ENCODE measurements around the gene SLAMF6. TPM values are rescaled to one million over a fixed set of nuclear protein-coding genes. Genes with fewer than 3 reads are reported as not detected.

Gene SLAMF6
- polyA plus RNA-seq, 1 donor (not counting 4 experiments of a cell fraction or from before 2014, with no cell fraction given) = not detected

DNA sequence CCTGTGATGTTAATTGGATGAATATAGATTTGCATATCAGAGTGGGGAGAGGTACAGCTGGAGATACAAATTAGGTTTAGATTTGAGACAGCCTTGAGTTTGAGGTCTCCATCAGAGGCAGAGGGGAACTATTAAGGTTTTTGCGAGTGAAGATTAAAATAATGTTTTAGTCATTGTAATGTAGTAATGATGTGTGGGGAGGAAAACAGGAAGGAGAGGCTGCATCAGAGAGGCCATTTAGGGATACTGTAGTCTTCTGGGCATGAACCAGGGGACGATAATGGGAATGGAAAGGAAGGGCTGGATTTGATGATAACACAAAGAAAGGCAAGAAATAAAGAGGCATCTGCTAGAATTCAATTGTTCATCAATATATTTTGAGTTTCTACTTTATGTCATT, 46.8 kb upstream of the SLAMF6 start:
- H3K9me1 ChIP-seq (ENCODE audit: control insufficient read depth, extremely low read depth, insufficient read depth, low read length) = no peaks in the 10 kb centered on the region
- dilution Hi-C loops (cut with MboI; ENCODE audit: extremely low pct_ligation_motif_present, low sequenced_read_pairs) = no loop called here
- no peaks in the 10 kb centered on the region for H3K79me2 ChIP-seq (ENCODE audit: control insufficient read depth, insufficient read depth, low read length)
- DNase-seq (ENCODE audit: low read depth, low spot score) (no peak), FAIRE-seq (no peak)
- H4K20me1 ChIP-seq (ENCODE audit: control insufficient read depth, extremely low read depth, insufficient read depth, low read length) = no peaks in the 10 kb centered on the region
- H3K9me3 ChIP-seq (ENCODE audit: control insufficient read depth, low read depth, low read length) = no peaks in the 10 kb centered on the region
- no peak overlapping the region for H2AFZ ChIP-seq (ENCODE audit: control insufficient read depth, low read length)
- H3K4me3 ChIP-seq (ENCODE audit: control insufficient read depth in 2 of 3, extremely low read depth in 1 of 3, insufficient read depth in 2 of 3, low read depth in 1 of 3, low read length in 3 of 3) = no peak overlapping the region
- no peak overlapping the region for H3K27ac ChIP-seq (ENCODE audit: control insufficient read depth, insufficient read depth, low read length)
- no peak overlapping the region for H3K4me2 ChIP-seq (ENCODE audit: control insufficient read depth, extremely low read depth, insufficient read depth, low read depth, low read length)
- no peaks in the 10 kb centered on the region for H3K27me3 ChIP-seq (ENCODE audit: control insufficient read depth, extremely low read depth, insufficient read depth, low read length)
- TF ChIP-seq, protein P1, sequence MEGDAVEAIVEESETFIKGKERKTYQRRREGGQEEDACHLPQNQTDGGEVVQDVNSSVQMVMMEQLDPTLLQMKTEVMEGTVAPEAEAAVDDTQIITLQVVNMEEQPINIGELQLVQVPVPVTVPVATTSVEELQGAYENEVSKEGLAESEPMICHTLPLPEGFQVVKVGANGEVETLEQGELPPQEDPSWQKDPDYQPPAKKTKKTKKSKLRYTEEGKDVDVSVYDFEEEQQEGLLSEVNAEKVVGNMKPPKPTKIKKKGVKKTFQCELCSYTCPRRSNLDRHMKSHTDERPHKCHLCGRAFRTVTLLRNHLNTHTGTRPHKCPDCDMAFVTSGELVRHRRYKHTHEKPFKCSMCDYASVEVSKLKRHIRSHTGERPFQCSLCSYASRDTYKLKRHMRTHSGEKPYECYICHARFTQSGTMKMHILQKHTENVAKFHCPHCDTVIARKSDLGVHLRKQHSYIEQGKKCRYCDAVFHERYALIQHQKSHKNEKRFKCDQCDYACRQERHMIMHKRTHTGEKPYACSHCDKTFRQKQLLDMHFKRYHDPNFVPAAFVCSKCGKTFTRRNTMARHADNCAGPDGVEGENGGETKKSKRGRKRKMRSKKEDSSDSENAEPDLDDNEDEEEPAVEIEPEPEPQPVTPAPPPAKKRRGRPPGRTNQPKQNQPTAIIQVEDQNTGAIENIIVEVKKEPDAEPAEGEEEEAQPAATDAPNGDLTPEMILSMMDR (optimal IDR thresholded peaks at IDR 0.05 in 1 of 3, IDR thresholded peaks at IDR 0.05 in 1 of 3, conservative IDR thresholded peaks at IDR 0.05 in 1 of 3; ENCODE audit: extremely low read depth in 1 of 3, insufficient read depth in 2 of 3, low read length in 3 of 3) = no peak
- TF ChIP-seq EZH2 (IDR thresholded peaks at IDR 0.05; ENCODE audit: low read length) = no peak
- no peaks in the 10 kb centered on the region for H3K4me1 ChIP-seq (ENCODE audit: control insufficient read depth, extremely low read depth, insufficient read depth, low read length)
- H3K9ac ChIP-seq (ENCODE audit: control insufficient read depth, extremely low read depth, insufficient read depth, low read length) = no peak overlapping the region
- H3K36me3 ChIP-seq (ENCODE audit: control insufficient read depth in 2 of 2, extremely low read depth in 1 of 2, insufficient read depth in 2 of 2, low read length in 2 of 2) = no peaks in the 10 kb centered on the region

DNA sequence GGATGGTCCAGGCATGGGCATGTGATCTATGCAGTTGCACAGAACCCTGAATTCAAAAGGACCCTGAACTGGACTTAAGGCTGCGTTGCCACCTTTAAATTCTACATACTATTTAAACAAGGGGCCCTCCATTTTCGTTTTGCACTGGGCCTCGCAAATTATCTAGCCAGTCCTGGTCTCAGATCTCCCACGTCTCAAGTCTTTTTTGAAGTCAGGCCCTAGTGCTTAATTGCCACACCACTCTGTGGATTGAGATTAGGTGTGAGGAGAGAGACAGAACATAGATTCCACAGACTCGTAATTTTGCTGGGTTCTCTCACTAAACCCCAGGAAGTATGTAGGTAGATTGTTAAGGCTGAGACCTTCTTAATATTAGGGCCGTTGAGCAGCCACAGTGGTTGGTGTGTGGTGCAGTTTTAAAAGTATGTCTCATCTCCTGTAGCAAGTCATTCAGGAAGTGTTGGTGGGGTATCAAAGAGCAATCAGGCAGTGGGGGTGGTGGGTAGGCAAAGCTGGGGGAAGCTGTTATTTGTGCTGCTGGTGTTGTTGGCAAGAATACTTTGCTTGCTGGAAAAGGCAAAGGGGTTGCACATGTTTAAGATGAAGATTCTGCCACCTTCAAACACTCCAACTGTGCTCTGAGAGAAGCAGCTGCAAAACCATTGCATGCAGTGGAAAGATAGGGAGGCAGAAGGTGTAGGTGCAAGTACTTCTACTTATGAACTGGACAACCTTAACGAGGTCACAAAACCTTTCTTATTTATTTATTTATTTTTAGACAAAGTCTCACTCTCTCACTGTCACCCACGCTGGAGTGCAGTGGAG, 45.0 kb upstream of the SLAMF6 start:
- no peaks in the 10 kb centered on the region for H4K20me1 ChIP-seq (ENCODE audit: control insufficient read depth, extremely low read depth, insufficient read depth, low read length)
- H3K9me3 ChIP-seq (ENCODE audit: control insufficient read depth, low read depth, low read length) = no peaks in the 10 kb centered on the region
- DNase-seq (ENCODE audit: low read depth, low spot score) (no peak), FAIRE-seq (no peak)
- no peaks in the 10 kb centered on the region for H3K27me3 ChIP-seq (ENCODE audit: control insufficient read depth, extremely low read depth, insufficient read depth, low read length)
- no peak overlapping the region for H3K27ac ChIP-seq (ENCODE audit: control insufficient read depth, insufficient read depth, low read length)
- no peaks in the 10 kb centered on the region for H3K9me1 ChIP-seq (ENCODE audit: control insufficient read depth, extremely low read depth, insufficient read depth, low read length)
- H3K36me3 ChIP-seq (ENCODE audit: control insufficient read depth in 2 of 2, extremely low read depth in 1 of 2, insufficient read depth in 2 of 2, low read length in 2 of 2) = no peaks in the 10 kb centered on the region
- no peaks in the 10 kb centered on the region for H3K79me2 ChIP-seq (ENCODE audit: control insufficient read depth, insufficient read depth, low read length)
- H3K4me3 ChIP-seq (ENCODE audit: control insufficient read depth in 2 of 3, extremely low read depth in 1 of 3, insufficient read depth in 2 of 3, low read depth in 1 of 3, low read length in 3 of 3) = no peak overlapping the region
- no peak overlapping the region for H3K4me2 ChIP-seq (ENCODE audit: control insufficient read depth, extremely low read depth, insufficient read depth, low read depth, low read length)
- dilution Hi-C loops (cut with MboI; ENCODE audit: extremely low pct_ligation_motif_present, low sequenced_read_pairs) = no loop called here
- TF ChIP-seq, protein P1 (optimal IDR thresholded peaks at IDR 0.05 in 1 of 3, IDR thresholded peaks at IDR 0.05 in 1 of 3, conservative IDR thresholded peaks at IDR 0.05 in 1 of 3; ENCODE audit: extremely low read depth in 1 of 3, insufficient read depth in 2 of 3, low read length in 3 of 3) = no peak
- no peak for TF ChIP-seq EZH2 (IDR thresholded peaks at IDR 0.05; ENCODE audit: low read length)
- H3K4me1 ChIP-seq (ENCODE audit: control insufficient read depth, extremely low read depth, insufficient read depth, low read length) = no peaks in the 10 kb centered on the region
- H3K9ac ChIP-seq (ENCODE audit: control insufficient read depth, extremely low read depth, insufficient read depth, low read length) = no peak overlapping the region
- no peak overlapping the region for H2AFZ ChIP-seq (ENCODE audit: control insufficient read depth, low read length)

Data from keratinocyte (primary cell).